Neural cell (in vitro differentiated cells): ENCODE measurements around the gene TEFM.

ENCODE experiments used
- TF ChIP-seq, protein P1 (sequence below): fragments of 450-650 bp; IDR thresholded peaks from 2 replicates; pipeline ENCODE4 v1.5.1; 2014; ENCODE audit warnings: antibody characterized with exemption, mild to moderate bottlenecking, moderate library complexity; ENCODE audit not compliant: poor library complexity, severe bottlenecking
- TF ChIP-seq, protein P2 (sequence below): IDR thresholded peaks from 2 replicates; pipeline ENCODE4 v1.6.1; 2012; ENCODE audit warnings: borderline replicate concordance

- TF ChIP-seq, protein P1, sequence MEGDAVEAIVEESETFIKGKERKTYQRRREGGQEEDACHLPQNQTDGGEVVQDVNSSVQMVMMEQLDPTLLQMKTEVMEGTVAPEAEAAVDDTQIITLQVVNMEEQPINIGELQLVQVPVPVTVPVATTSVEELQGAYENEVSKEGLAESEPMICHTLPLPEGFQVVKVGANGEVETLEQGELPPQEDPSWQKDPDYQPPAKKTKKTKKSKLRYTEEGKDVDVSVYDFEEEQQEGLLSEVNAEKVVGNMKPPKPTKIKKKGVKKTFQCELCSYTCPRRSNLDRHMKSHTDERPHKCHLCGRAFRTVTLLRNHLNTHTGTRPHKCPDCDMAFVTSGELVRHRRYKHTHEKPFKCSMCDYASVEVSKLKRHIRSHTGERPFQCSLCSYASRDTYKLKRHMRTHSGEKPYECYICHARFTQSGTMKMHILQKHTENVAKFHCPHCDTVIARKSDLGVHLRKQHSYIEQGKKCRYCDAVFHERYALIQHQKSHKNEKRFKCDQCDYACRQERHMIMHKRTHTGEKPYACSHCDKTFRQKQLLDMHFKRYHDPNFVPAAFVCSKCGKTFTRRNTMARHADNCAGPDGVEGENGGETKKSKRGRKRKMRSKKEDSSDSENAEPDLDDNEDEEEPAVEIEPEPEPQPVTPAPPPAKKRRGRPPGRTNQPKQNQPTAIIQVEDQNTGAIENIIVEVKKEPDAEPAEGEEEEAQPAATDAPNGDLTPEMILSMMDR: no peak
- TF ChIP-seq, protein P2, sequence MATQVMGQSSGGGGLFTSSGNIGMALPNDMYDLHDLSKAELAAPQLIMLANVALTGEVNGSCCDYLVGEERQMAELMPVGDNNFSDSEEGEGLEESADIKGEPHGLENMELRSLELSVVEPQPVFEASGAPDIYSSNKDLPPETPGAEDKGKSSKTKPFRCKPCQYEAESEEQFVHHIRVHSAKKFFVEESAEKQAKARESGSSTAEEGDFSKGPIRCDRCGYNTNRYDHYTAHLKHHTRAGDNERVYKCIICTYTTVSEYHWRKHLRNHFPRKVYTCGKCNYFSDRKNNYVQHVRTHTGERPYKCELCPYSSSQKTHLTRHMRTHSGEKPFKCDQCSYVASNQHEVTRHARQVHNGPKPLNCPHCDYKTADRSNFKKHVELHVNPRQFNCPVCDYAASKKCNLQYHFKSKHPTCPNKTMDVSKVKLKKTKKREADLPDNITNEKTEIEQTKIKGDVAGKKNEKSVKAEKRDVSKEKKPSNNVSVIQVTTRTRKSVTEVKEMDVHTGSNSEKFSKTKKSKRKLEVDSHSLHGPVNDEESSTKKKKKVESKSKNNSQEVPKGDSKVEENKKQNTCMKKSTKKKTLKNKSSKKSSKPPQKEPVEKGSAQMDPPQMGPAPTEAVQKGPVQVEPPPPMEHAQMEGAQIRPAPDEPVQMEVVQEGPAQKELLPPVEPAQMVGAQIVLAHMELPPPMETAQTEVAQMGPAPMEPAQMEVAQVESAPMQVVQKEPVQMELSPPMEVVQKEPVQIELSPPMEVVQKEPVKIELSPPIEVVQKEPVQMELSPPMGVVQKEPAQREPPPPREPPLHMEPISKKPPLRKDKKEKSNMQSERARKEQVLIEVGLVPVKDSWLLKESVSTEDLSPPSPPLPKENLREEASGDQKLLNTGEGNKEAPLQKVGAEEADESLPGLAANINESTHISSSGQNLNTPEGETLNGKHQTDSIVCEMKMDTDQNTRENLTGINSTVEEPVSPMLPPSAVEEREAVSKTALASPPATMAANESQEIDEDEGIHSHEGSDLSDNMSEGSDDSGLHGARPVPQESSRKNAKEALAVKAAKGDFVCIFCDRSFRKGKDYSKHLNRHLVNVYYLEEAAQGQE: no peak
Observed at GRCh38 chr17:30913955-30914354, 7.9 kb upstream of the TEFM start.
